ENCODE measurements around the gene WNT1.
A peak's percentile ranks its signal among the peaks of the same experiment; 100 is the strongest.

The WNT1 gene

GRCh38 chr12:48978291-48978740, at the start of gene WNT1:
WNT1 (plus strand) TSS chr12:48978322; CDS start chr12:48978651, 329 bp downstream.
- DNase-seq (ENCODE audit: low spot score), result no peak

- DNase-seq (ENCODE audit: low spot score), result no peak
Observed at GRCh38 chr12:48929551-48929950, 48.6 kb upstream of the WNT1 start.

- no peak for DNase-seq (ENCODE audit: low spot score)
Observed at GRCh38 chr12:48930475-48930874, 47.6 kb upstream of the WNT1 start.

- DNase-seq (ENCODE audit: low spot score), result no peak
Observed at GRCh38 chr12:48932878-48933277, 45.2 kb upstream of the WNT1 start.

- DNase-seq (ENCODE audit: low spot score), result no peak
Observed at GRCh38 chr12:48933664-48934311, 44.3 kb upstream of the WNT1 start.

- no peak for DNase-seq (ENCODE audit: low spot score)
Observed at GRCh38 chr12:48934312-48934706, 43.8 kb upstream of the WNT1 start.

- peak; percentile 83 for DNase-seq (ENCODE audit: low spot score)
Observed at GRCh38 chr12:48936379-48936979, 41.6 kb upstream of the WNT1 start.

GRCh38 chr12:48937170-48937569, 41.0 kb upstream of the WNT1 start:
- no peak for DNase-seq (ENCODE audit: low spot score)

GRCh38 chr12:48938805-48939204, 39.3 kb upstream of the WNT1 start:
- no peak for DNase-seq (ENCODE audit: low spot score)

- no peak for DNase-seq (ENCODE audit: low spot score)
Observed at GRCh38 chr12:48940181-48940580, 37.9 kb upstream of the WNT1 start.

- DNase-seq (ENCODE audit: low spot score), result no peak
Observed at GRCh38 chr12:48943221-48943620, 34.9 kb upstream of the WNT1 start.

- no peak for DNase-seq (ENCODE audit: low spot score)
Observed at GRCh38 chr12:48946205-48946604, 31.9 kb upstream of the WNT1 start.

GRCh38 chr12:48946943-48947342, 31.2 kb upstream of the WNT1 start:
- DNase-seq (ENCODE audit: low spot score), result no peak

GRCh38 chr12:48947727-48948126, 30.4 kb upstream of the WNT1 start:
- DNase-seq (ENCODE audit: low spot score), result no peak

GRCh38 chr12:48952691-48953090, 25.4 kb upstream of the WNT1 start:
- no peak for DNase-seq (ENCODE audit: low spot score)

- no peak for DNase-seq (ENCODE audit: low spot score)
Observed at GRCh38 chr12:48954061-48954460, 24.1 kb upstream of the WNT1 start.

- no peak for DNase-seq (ENCODE audit: low spot score)
Observed at GRCh38 chr12:48954841-48955501, 23.2 kb upstream of the WNT1 start.

GRCh38 chr12:48956279-48957140, 21.6 kb upstream of the WNT1 start:
- peak; percentile 95 for DNase-seq (ENCODE audit: low spot score)

GRCh38 chr12:48957141-48958048, 20.7 kb upstream of the WNT1 start, which contains the start of gene ARF3:
ARF3 (minus strand) TSS chr12:48957487; CDS start chr12:48941095, 16,392 bp downstream.
- peak; percentile 97 for DNase-seq (ENCODE audit: low spot score)

- no peak for DNase-seq (ENCODE audit: low spot score)
Observed at GRCh38 chr12:48958049-48958388, 20.1 kb upstream of the WNT1 start.

- DNase-seq (ENCODE audit: low spot score), result no peak
Observed at GRCh38 chr12:48960834-48961233, 17.3 kb upstream of the WNT1 start.
